Natural killer cell treated with Interleukin-12 subunit alpha and Interleukin-12 subunit beta and Interleukin-15 and Interleukin-18, amount 100 ng/mL, for 72 hours (primary cell): ENCODE data around the gene TJP1. TPM values are rescaled to one million over a fixed set of nuclear protein-coding genes. Genes with fewer than 3 reads are reported as not detected.
A peak's percentile ranks its signal among the peaks of the same experiment; 100 is the strongest.
"Not testable (repeated sequence)": the region's sequence is repeated elsewhere in the genome, so short reads cannot be mapped to it uniquely, and the experiment has no call there.

ENCODE experiments used
- ATAC-seq, 2 donors: fragments of 150-1000 bp; cut with Tn5 transposase in 1 of 2; sonication (Bioruptor Pico), chemical (Tn5 transposase) in 1 of 2; 2 replicates each; pipeline ENCODE4 v1.10.0; 2021
- DNase-seq: peaks from one replicate; pipeline ENCODE4 v3.0.0; 2022; ENCODE audit warnings: low spot score
- H3K27ac Mint-ChIP-seq, 2 donors: 1 replicate in 1 of 2; 2 replicates in 1 of 2; pipeline ENCODE4 v1.8.0; 2022; ENCODE audit warnings: mixed read lengths in 2 of 2, mild to moderate bottlenecking in 1 of 2, moderate library complexity in 1 of 2
- H3K27me3 Mint-ChIP-seq, 2 donors: 1 replicate in 1 of 2; 2 replicates in 1 of 2; pipeline ENCODE4 v1.8.0; 2022; ENCODE audit warnings: mixed read lengths in 2 of 2
- H3K36me3 Mint-ChIP-seq: one replicate; pipeline ENCODE4 v1.8.0; 2022; ENCODE audit warnings: mixed read lengths
- H3K4me1 Mint-ChIP-seq, 2 donors: 1 replicate in 1 of 2; 2 replicates in 1 of 2; pipeline ENCODE4 v1.8.0; 2022; ENCODE audit warnings: low read depth in 2 of 2, mixed read lengths in 2 of 2, mild to moderate bottlenecking in 1 of 2
- H3K4me3 Mint-ChIP-seq: one replicate; pipeline ENCODE4 v1.8.0; 2022; ENCODE audit warnings: mixed read lengths
- H3K9me3 Mint-ChIP-seq: 2 replicates; pipeline ENCODE4 v1.8.0; 2022; ENCODE audit warnings: mixed read lengths
- total RNA-seq, 2 donors: library from RNA; stranded (reverse); gene quantifications; one replicate each; pipeline ENCODE4 v1.2.3, GENCODE V29; 2022

TJP1 gene
- total RNA-seq, 2 donors from 2014 or later, result 0.14 TPM; not detected in 1

DNA sequence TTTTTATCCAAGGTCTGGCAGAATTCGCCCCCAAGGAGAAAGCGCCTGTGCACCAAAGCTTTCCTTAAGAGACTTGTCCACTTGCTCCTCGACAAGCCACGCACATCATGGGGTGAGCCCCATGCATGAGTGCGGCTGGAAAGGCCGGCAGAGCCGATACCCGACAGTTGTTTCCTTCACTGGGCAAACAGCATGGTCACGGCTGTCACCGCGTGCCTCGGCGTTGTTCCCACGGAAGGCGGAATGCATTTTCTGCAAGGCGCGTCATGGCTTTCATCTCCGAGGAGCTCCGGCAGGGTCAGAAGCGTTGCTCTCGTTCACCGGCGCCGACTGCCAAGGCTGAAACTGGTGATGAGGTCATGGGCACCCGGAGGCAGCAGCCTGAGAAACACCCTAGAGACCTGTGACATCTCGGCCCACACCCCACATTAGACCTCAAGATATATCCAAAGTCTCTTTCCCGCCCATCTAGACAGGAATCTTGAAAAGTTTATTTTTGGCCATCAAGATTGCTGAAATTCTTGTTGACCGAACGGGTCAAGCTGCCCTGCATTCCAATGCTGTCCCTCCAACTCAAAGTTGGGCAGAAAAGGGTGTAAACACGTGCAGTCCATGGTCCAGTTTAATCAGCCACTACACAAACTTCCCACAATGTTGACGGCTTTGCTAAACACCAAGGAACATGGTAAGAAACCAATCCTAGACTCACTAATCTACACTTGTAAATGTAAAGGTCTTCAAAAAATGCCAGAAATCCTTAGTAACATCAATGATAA is 604 bp upstream of the TJP1 start:
- no peak overlapping the region for H3K27ac Mint-ChIP-seq
- peaks cover 7% of the 10 kb centered on the region for H3K36me3 Mint-ChIP-seq
- H3K4me3 Mint-ChIP-seq, result peak overlapping the region; percentile 35
- DNase-seq (no peak), ATAC-seq (no peak)
- peaks cover 14 to 18% of the 10 kb centered on the region in 2 donors for H3K4me1 Mint-ChIP-seq
- H3K9me3 Mint-ChIP-seq, result peaks cover 5% of the 10 kb centered on the region
- H3K27me3 Mint-ChIP-seq, result peaks cover 18 to 48% of the 10 kb centered on the region in 2 donors

DNA sequence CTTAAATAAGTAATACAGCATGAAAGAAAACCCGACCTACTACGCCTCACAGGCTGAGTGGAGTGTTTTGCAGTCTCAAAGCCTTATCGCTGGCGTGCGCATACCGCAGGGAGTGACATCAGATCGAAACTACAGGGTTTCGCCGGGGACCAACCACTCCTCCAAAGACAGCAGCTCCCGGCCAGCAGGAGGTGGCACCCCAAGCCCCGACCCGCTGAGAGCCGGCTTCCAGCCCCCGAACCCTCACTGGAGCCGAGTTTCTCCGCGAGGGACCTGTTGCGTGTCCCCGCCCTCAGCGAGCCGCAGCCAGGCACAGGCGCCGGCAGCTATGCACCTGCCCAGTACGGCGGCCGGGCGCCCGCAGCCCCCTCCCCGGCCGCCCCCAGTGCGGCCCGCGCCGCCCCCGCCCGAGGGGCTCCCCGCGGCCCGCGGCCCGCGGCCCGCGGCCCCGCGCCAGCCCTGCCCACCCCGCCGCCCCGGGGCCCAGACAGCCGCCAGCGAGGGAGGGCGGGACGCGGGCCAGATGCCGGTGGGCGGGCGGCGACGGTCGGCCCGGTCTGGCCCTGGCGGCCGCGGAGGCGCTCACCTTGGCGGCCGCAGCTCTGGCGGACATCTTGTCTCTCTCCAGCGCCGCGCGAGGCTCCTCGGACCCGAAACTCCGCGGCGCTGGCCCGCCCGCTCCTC is 710 bp downstream of the TJP1 start:
- no peak for DNase-seq
- H3K4me1 Mint-ChIP-seq, result peaks cover 13 to 17% of the 10 kb centered on the region in 2 donors
- H3K36me3 Mint-ChIP-seq, result peaks cover 17% of the 10 kb centered on the region
- H3K27me3 Mint-ChIP-seq, result peaks cover 25 to 52% of the 10 kb centered on the region in 2 donors
- peak; percentile 65 to 75 for ATAC-seq
- no peak overlapping the region for H3K27ac Mint-ChIP-seq
- H3K9me3 Mint-ChIP-seq, result peaks cover 4% of the 10 kb centered on the region
- peak overlapping the region; percentile 20 for H3K4me3 Mint-ChIP-seq

DNA sequence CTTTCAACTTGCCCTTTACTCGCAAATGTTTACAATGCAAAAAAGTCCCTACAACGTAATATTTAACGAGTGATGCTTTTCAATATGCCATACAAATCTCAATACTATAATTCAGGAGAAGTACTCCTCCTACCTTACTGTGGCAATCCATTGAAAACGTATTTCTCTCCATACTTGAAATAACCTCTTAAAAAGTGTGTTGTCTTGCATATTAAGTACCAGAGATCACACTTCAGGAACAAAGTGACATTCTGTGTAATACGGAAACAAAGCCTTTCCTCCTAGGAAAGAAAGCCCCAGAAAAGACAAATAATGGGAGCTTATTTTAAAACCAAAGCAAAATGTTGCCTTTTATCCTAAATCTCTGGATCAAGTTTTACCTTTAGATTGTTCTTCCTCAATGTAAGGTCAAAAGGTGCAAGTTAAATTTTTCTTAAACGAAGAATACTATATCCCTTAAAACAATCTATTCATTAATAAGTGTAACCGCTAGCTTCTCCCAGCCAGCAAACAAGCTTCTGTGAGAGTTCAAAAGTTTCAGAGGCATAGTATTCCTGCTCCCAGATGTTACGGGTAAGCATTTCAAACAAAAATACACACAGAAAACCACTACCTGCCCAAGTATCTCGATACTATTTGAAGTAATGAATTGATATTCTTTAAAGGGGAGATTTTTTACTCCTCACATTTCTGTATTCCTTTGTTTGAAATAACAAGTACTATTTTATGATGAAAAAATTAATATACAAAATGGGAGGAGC is 1.7 kb downstream of the TJP1 start:
- Mint-ChIP-seq H3K36me3 (peaks cover 17% of the 10 kb centered on the region), H3K9me3 (no peaks in the 10 kb centered on the region), H3K4me3 (no peak overlapping the region), H3K27ac (no peak overlapping the region), H3K4me1 (peaks cover 6 to 10% of the 10 kb centered on the region in 2 donors), H3K27me3 (peaks cover 21 to 55% of the 10 kb centered on the region in 2 donors)
- DNase-seq (no peak), ATAC-seq (no peak)

DNA sequence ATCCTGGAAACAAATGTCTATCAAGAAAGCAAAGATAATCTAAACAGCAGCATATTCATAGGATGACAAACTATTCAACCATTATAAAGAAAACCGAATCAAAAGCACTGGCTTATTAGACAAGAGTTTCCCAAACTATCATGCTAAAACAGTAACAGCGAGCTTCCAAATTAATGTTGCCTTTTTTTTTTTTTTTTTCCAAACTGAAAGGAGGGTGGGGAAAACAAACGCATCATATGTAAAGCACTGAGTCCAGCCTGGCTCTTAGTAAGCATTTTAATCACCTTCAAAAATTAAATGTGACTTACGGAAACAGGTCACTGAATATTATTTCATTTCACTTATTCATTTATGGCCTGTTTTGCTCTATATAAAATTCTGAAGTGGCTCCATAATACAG is 2.3 kb downstream of the TJP1 start:
- Mint-ChIP-seq H3K36me3 (peaks cover 17% of the 10 kb centered on the region), H3K27me3 (peaks cover 21 to 61% of the 10 kb centered on the region in 2 donors), H3K9me3 (no peaks in the 10 kb centered on the region), H3K27ac (no peak overlapping the region), H3K4me3 (no peak overlapping the region), H3K4me1 (peaks cover under 1 to 5% of the 10 kb centered on the region in 2 donors)
- ATAC-seq, result no peak
- no peak for DNase-seq

- Mint-ChIP-seq H3K9me3 (no peaks in the 10 kb centered on the region), H3K27me3 (peaks cover 29 to 75% of the 10 kb centered on the region in 2 donors), H3K27ac (no peak overlapping the region), H3K4me3 (no peak overlapping the region), H3K36me3 (peaks cover 13% of the 10 kb centered on the region), H3K4me1 (peaks cover 0 to 2% of the 10 kb centered on the region in 2 donors)
- no peak for DNase-seq
- no peak for ATAC-seq
Observed at GRCh38 chr15:29818141-29818540, 4.1 kb downstream of the TJP1 start.

DNA sequence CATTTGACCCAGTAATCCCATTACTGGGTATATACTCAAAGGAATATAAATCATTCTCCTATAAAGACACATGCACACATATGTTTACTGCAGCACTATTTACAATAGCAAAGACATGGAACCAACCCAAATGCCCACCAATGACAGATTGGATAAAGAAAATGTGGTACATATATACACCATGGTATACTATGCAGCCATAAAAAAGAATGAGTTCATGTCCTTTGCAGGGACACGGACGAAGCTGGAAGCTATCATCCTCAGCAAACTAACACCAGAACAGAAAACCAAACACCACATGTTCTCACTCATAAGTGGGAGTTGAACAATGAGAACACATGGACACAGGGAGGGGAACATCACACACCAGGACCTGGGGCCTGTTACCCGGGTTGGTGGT is 4.8 kb downstream of the TJP1 start:
- H3K9me3 Mint-ChIP-seq, H3K27ac Mint-ChIP-seq, H3K4me3 Mint-ChIP-seq, H3K36me3 Mint-ChIP-seq, DNase-seq, ATAC-seq, H3K4me1 Mint-ChIP-seq: not testable (repeated sequence)
- H3K27me3 Mint-ChIP-seq, result peaks cover 29 to 75% of the 10 kb centered on the region in 2 donors

DNA sequence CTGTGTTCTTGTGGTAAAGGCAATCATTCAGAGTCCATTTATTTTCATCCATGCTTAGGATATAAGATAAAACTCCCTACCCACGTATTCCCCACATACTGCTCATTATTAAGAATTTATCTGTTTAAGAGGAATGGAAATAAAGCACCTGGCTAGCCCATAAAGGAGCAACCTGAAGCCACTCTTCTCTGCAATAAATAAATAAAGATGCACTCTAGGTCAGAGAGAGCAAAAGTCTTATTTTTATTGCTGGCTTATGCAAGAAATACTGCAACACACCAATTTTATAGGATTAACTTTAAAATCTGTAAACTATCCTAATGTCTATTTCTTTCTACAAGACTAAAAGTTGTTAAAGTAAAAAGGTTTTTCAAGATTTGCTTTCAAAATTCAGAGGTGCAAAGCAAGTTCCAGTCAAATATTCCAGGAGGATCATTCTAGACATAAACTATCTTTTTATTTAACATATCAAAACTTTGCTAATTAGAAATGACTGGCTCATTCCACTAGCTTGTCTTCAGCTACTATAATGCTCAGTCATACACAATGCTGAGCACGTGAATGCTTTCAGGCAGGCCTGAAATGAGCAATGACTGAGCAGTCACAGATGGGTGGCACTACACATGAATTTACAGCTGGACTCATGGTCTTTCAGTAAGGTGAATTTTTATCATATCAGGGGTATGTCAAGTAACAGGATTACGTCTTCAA is 7.1 kb downstream of the TJP1 start:
- no peak overlapping the region for H3K4me3 Mint-ChIP-seq
- no peak overlapping the region for H3K27ac Mint-ChIP-seq
- no peaks in the 10 kb centered on the region for H3K4me1 Mint-ChIP-seq
- H3K27me3 Mint-ChIP-seq, result peaks cover 42 to 86% of the 10 kb centered on the region in 2 donors
- DNase-seq (no peak), ATAC-seq (no peak)
- peaks cover 10% of the 10 kb centered on the region for H3K36me3 Mint-ChIP-seq
- H3K9me3 Mint-ChIP-seq, result no peaks in the 10 kb centered on the region

DNA sequence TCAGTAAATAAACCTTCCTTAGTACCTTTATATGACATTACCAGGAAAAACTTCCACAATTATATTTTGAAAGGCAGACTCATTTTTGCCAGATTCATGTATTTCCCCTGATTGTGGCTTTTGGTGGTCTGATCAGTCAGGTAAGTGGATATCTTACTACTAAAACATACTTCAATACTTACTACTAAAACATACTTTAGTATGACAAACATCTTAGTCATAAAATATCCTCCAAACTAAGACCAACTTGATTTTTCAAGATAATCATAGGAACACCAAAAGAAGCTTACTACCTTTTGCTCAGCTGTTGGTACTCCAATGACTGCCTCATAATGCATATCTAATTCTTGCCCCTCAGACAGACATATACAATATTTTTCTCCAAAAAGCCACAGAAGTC is 9.3 kb downstream of the TJP1 start:
- Mint-ChIP-seq H3K9me3 (no peaks in the 10 kb centered on the region), H3K36me3 (peaks cover 10% of the 10 kb centered on the region), H3K4me3 (no peak overlapping the region), H3K4me1 (no peaks in the 10 kb centered on the region), H3K27me3 (peaks cover 42 to 75% of the 10 kb centered on the region in 2 donors), H3K27ac (no peak overlapping the region)
- DNase-seq, result no peak
- no peak for ATAC-seq

- Mint-ChIP-seq H3K27me3 (peaks cover 42 to 75% of the 10 kb centered on the region in 2 donors), H3K36me3 (peaks cover 8% of the 10 kb centered on the region), H3K9me3 (no peaks in the 10 kb centered on the region), H3K27ac (no peak overlapping the region), H3K4me1 (no peaks in the 10 kb centered on the region), H3K4me3 (no peak overlapping the region)
- DNase-seq (no peak), ATAC-seq (no peak)
Observed at GRCh38 chr15:29812384-29812694, 9.9 kb downstream of the TJP1 start.

- Mint-ChIP-seq H3K27ac (no peak overlapping the region), H3K27me3 (peaks cover 38 to 75% of the 10 kb centered on the region in 2 donors), H3K9me3 (no peaks in the 10 kb centered on the region), H3K4me1 (no peaks in the 10 kb centered on the region), H3K4me3 (no peak overlapping the region), H3K36me3 (peaks cover 3% of the 10 kb centered on the region)
- DNase-seq, result no peak
- ATAC-seq, result no peak
Observed at GRCh38 chr15:29811691-29812383, 10.4 kb downstream of the TJP1 start.

DNA sequence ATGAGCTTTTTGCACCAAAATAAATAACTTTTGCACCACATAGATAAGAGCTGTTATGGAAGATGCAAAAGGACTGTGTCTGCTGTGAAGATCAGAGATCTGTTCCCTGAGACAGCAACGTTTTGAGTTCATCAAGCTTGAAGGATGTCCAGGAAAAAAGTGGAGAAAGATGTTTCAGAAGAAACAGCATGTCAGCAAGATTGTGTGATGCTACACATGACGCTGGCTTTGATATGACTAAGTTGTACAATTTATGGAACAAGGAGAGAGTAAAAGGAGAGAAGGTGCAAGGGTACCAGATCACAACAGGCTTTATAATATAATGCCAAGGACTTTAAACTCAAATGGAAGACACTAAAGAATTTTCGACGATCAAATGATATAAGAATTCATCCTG is 16.6 kb downstream of the TJP1 start:
- H3K36me3 Mint-ChIP-seq, result no peaks in the 10 kb centered on the region
- DNase-seq, result no peak
- no peaks in the 10 kb centered on the region for H3K9me3 Mint-ChIP-seq
- peaks cover 34 to 60% of the 10 kb centered on the region in 2 donors for H3K27me3 Mint-ChIP-seq
- no peak for ATAC-seq
- no peak overlapping the region for H3K4me3 Mint-ChIP-seq
- H3K4me1 Mint-ChIP-seq, result no peaks in the 10 kb centered on the region
- H3K27ac Mint-ChIP-seq, result no peak overlapping the region

DNA sequence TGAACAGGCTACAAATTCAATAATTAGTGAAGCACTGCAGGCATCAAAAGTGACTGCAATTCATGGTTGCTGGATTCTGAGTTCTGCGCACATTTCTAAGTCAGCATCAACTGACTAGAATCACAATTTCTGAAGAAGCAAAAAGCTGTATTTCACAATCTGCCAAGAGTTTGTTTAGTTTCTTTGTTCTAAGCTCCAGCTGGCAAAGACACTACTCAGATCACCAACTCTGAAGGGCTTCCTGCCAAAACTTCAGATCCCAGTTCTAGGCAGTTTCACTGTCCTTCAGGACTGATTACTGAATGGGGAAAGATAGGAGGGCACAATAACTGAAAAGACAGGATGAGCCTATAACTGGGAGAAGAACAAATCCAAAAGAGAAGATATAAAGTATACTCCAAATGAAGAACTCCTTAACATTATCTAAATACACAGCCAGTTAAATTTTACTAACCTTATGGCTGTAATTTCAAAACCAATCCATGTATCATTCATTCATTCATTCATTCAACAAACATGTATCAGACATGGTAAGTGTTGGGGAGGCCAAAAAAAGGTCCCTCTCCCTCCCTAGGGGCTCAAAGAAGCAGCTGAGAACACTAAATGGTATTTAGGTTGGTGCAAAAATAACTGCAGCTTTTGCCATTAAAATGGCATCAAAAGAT is 17.1 kb downstream of the TJP1 start:
- H3K4me3 Mint-ChIP-seq, result no peak overlapping the region
- H3K27me3 Mint-ChIP-seq, result peaks cover 34 to 55% of the 10 kb centered on the region in 2 donors
- H3K9me3 Mint-ChIP-seq, result no peaks in the 10 kb centered on the region
- no peaks in the 10 kb centered on the region for H3K4me1 Mint-ChIP-seq
- ATAC-seq (no peak), DNase-seq (no peak)
- H3K27ac Mint-ChIP-seq, result no peak overlapping the region
- H3K36me3 Mint-ChIP-seq, result no peaks in the 10 kb centered on the region

DNA sequence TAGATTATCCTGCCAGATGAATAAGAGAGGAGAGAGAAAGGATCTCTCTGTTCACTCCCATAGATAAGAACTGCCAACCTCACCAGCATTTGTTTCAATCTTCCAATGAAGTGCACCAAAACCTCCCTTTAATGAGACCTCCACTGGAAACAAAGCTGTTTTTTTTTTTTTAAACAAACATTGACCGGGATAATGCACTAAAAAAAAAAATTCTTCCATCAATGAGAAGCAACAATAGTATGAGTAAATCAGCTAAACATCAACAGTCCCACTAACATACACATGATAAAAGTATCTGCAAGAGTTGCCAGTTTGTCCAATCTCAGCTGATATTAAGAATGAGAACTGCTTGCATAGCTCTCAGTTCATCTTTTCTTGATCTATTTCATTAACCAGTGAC is 19.9 kb downstream of the TJP1 start:
- no peaks in the 10 kb centered on the region for H3K36me3 Mint-ChIP-seq
- ATAC-seq, result no peak
- no peak overlapping the region for H3K4me3 Mint-ChIP-seq
- H3K27me3 Mint-ChIP-seq, result peaks cover 31 to 55% of the 10 kb centered on the region in 2 donors
- H3K27ac Mint-ChIP-seq, result no peak overlapping the region
- no peaks in the 10 kb centered on the region for H3K4me1 Mint-ChIP-seq
- DNase-seq, result no peak
- H3K9me3 Mint-ChIP-seq, result no peaks in the 10 kb centered on the region
